ENCODE measurements around the gene SYT1. TPM values are rescaled to one million over a fixed set of nuclear protein-coding genes. Genes with fewer than 3 reads are reported as not detected.

SYT1 gene
- total RNA-seq, 1 donor from 2014 or later: 19.5 TPM

DNA sequence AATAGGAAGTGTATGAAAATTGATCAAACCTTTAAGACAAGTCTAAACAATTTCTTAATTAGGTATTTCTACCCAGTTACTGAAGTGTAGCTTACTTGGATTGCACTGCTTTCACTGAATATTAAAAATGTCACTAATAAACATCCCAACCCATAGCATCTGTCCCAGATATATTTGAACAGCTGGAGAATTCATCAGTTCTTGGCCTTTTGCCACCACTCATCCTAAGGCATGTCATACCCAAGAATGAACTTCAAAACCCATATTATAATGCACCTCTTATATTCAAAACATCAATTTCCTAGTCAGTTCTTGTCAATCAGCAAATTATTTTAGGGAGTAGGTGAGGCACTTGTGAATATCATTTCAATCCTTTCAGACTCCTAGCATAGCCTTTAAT lies 433.9 kb downstream of the SYT1 start:
- no peaks in the 10 kb centered on the region for H3K4me1 Mint-ChIP-seq
- H3K36me3 Mint-ChIP-seq (ENCODE audit: low read depth): peaks cover 4% of the 10 kb centered on the region
- TF ChIP-seq CTCF (conservative IDR thresholded peaks at IDR 0.05): no peak
- no peaks in the 10 kb centered on the region for H3K9me3 Mint-ChIP-seq
- H3K27me3 Mint-ChIP-seq (ENCODE audit: low read depth): no peaks in the 10 kb centered on the region
- no peak for DNase-seq (ENCODE audit: low read depth, low spot score)
- no peak overlapping the region for H3K4me3 Mint-ChIP-seq
- no peak overlapping the region for H3K27ac Mint-ChIP-seq (ENCODE audit: unreplicated experiment)

- H3K4me3 Mint-ChIP-seq: no peak overlapping the region
- DNase-seq (ENCODE audit: low read depth, low spot score): no peak
- H3K4me1 Mint-ChIP-seq: no peaks in the 10 kb centered on the region
- no peak for TF ChIP-seq CTCF (conservative IDR thresholded peaks at IDR 0.05)
- H3K27me3 Mint-ChIP-seq (ENCODE audit: low read depth): no peaks in the 10 kb centered on the region
- no peak overlapping the region for H3K27ac Mint-ChIP-seq (ENCODE audit: unreplicated experiment)
- H3K36me3 Mint-ChIP-seq (ENCODE audit: low read depth): peaks cover 4% of the 10 kb centered on the region
- no peaks in the 10 kb centered on the region for H3K9me3 Mint-ChIP-seq
Observed at GRCh38 chr12:79299447-79300198, 435.0 kb downstream of the SYT1 start.

DNA sequence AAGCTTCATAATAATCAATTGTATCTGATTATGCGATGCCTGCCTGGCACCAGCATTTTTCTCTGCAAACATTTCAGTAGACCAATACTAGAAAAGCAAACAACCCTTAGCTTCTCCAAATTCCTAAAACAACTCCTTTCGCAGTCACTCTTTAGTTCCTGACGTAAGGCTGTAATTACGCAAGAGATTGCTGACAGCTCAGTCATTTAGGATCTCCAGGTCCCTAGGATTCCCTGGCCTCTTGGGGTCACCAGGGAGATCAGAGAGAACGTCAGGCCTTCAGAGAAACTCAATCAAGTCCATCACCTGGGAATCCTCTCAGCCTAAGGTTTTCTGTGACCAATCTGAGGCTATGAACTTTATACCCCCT lies 435.6 kb downstream of the SYT1 start:
- TF ChIP-seq CTCF (conservative IDR thresholded peaks at IDR 0.05): no peak
- DNase-seq (ENCODE audit: low read depth, low spot score): no peak
- Mint-ChIP-seq H3K4me1 (no peaks in the 10 kb centered on the region), H3K4me3 (no peak overlapping the region), H3K27ac (ENCODE audit: unreplicated experiment) (no peak overlapping the region), H3K9me3 (no peaks in the 10 kb centered on the region), H3K27me3 (ENCODE audit: low read depth) (no peaks in the 10 kb centered on the region), H3K36me3 (ENCODE audit: low read depth) (peaks cover 4% of the 10 kb centered on the region)

DNA sequence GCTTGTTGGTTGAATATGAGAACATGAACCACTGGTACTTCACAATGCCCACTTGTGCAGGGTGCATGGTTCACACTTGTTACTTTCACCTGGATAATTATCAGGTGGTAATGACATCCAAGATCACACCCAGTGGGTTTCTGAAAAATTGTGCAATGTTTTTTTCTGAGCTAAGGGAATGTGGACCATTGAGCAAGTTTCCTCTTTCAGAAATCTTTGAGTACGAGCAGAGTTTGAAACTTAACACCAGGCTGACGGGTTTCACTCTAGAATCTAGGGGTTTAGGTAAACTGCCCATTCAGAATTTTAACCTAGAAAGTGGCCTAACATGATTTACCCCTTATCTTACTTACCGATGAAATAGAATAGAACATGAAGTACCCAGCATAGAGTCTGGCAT lies 436.6 kb downstream of the SYT1 start:
- Mint-ChIP-seq H3K27me3 (ENCODE audit: low read depth) (no peaks in the 10 kb centered on the region), H3K4me3 (no peak overlapping the region), H3K9me3 (no peaks in the 10 kb centered on the region)

GRCh38 chr12:79302162-79302814 lies 437.7 kb downstream of the SYT1 start:
- H3K36me3 Mint-ChIP-seq (ENCODE audit: low read depth): peaks cover 4% of the 10 kb centered on the region
- TF ChIP-seq CTCF (conservative IDR thresholded peaks at IDR 0.05): no peak

More for the DNA sequence above, 436.6 kb downstream of the SYT1 start:
- DNase-seq (ENCODE audit: low read depth, low spot score): no peak
- Mint-ChIP-seq H3K36me3 (ENCODE audit: low read depth) (peaks cover 4% of the 10 kb centered on the region), H3K27ac (ENCODE audit: unreplicated experiment) (no peak overlapping the region), H3K4me1 (no peaks in the 10 kb centered on the region)
- no peak for TF ChIP-seq CTCF (conservative IDR thresholded peaks at IDR 0.05)

More at GRCh38 chr12:79302162-79302814, 437.7 kb downstream of the SYT1 start:
- Mint-ChIP-seq H3K27ac (ENCODE audit: unreplicated experiment) (no peak overlapping the region), H3K4me1 (no peaks in the 10 kb centered on the region), H3K27me3 (ENCODE audit: low read depth) (no peaks in the 10 kb centered on the region), H3K4me3 (no peak overlapping the region), H3K9me3 (no peaks in the 10 kb centered on the region)
- DNase-seq (ENCODE audit: low read depth, low spot score): no peak

All from neural crest cell (in vitro differentiated cells).